ENCODE results near the gene CPNE5.

- TF ChIP-seq CTCF (IDR thresholded peaks at IDR 0.05), result no peak
- no peak for TF ChIP-seq POLR2A (IDR thresholded peaks at IDR 0.05)
These were observed 110.7 kb downstream of the CPNE5 start for GRCh38 chr6:36728289-36729160.
